ENCODE results near the gene INTS11. TPM values are rescaled to one million over a fixed set of nuclear protein-coding genes. Genes with fewer than 3 reads are reported as not detected.

The INTS11 gene
- total and polyA plus RNA-seq, 2 experiments from 2014 or later, result 102 to 161 TPM

- no peaks in the 10 kb centered on the region; the same call in 1 of the 2 replicates for H4K20me1 ChIP-seq (replicated peaks; ENCODE audit: insufficient read depth)
- TF ChIP-seq, protein P1, sequence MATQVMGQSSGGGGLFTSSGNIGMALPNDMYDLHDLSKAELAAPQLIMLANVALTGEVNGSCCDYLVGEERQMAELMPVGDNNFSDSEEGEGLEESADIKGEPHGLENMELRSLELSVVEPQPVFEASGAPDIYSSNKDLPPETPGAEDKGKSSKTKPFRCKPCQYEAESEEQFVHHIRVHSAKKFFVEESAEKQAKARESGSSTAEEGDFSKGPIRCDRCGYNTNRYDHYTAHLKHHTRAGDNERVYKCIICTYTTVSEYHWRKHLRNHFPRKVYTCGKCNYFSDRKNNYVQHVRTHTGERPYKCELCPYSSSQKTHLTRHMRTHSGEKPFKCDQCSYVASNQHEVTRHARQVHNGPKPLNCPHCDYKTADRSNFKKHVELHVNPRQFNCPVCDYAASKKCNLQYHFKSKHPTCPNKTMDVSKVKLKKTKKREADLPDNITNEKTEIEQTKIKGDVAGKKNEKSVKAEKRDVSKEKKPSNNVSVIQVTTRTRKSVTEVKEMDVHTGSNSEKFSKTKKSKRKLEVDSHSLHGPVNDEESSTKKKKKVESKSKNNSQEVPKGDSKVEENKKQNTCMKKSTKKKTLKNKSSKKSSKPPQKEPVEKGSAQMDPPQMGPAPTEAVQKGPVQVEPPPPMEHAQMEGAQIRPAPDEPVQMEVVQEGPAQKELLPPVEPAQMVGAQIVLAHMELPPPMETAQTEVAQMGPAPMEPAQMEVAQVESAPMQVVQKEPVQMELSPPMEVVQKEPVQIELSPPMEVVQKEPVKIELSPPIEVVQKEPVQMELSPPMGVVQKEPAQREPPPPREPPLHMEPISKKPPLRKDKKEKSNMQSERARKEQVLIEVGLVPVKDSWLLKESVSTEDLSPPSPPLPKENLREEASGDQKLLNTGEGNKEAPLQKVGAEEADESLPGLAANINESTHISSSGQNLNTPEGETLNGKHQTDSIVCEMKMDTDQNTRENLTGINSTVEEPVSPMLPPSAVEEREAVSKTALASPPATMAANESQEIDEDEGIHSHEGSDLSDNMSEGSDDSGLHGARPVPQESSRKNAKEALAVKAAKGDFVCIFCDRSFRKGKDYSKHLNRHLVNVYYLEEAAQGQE (IDR thresholded peaks at IDR 0.05; ENCODE audit: unreplicated experiment), result no peak
- TF ChIP-seq NANOG (IDR thresholded peaks at IDR 0.05; ENCODE audit: borderline replicate concordance) (no peak), CREB1 (CRISPR knock-in tag; IDR thresholded peaks at IDR 0.05; ENCODE audit: low read depth) (no peak), ZNF331 (CRISPR knock-in tag; IDR thresholded peaks at IDR 0.05; ENCODE audit: low read depth) (no peak), ZNF462 (CRISPR knock-in tag; IDR thresholded peaks at IDR 0.05) (no peak), JUNB (IDR thresholded peaks at IDR 0.05; ENCODE audit: unreplicated experiment) (no peak)
- TF ChIP-seq, protein P2, sequence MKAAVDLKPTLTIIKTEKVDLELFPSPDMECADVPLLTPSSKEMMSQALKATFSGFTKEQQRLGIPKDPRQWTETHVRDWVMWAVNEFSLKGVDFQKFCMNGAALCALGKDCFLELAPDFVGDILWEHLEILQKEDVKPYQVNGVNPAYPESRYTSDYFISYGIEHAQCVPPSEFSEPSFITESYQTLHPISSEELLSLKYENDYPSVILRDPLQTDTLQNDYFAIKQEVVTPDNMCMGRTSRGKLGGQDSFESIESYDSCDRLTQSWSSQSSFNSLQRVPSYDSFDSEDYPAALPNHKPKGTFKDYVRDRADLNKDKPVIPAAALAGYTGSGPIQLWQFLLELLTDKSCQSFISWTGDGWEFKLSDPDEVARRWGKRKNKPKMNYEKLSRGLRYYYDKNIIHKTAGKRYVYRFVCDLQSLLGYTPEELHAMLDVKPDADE (IDR thresholded peaks at IDR 0.05), result no peak
- Mint-ChIP-seq H3K27ac (no peak overlapping the region), H3K4me1 (peaks cover 37% of the 10 kb centered on the region), H3K27me3 (ENCODE audit: insufficient read depth, low read depth, poor library complexity) (peaks cover 42% of the 10 kb centered on the region), H3K9me3 (no peaks in the 10 kb centered on the region; the same call in 2 of the 3 replicates), H3K36me3 (ENCODE audit: low read depth) (no peaks in the 10 kb centered on the region), H3K4me3 (no peak overlapping the region)
- no peaks in the 10 kb centered on the region for H3K79me2 ChIP-seq (replicated peaks; ENCODE audit: insufficient read depth)
- no peak overlapping the region for H2AFZ ChIP-seq
- H3K4me1 ChIP-seq (ENCODE audit: insufficient read depth), result peaks cover 32% of the 10 kb centered on the region
- H3K27ac ChIP-seq (ENCODE audit: low read depth), result no peak overlapping the region
- no peak for DNase-seq (ENCODE audit: low spot score)
- H3K4me3 ChIP-seq, result no peak overlapping the region
- no peaks in the 10 kb centered on the region for H3K36me3 ChIP-seq (ENCODE audit: insufficient read depth)
- H3K4me2 ChIP-seq, result no peak overlapping the region
- H3K27me3 ChIP-seq (ENCODE audit: insufficient read depth), result peaks cover 28% of the 10 kb centered on the region
- H3F3A ChIP-seq (replicated peaks; ENCODE audit: low read depth), result peaks cover 31% of the 10 kb centered on the region
- no peaks in the 10 kb centered on the region for H3K9me2 ChIP-seq (ENCODE audit: insufficient read depth)
- no peak for ATAC-seq
These were observed 31.8 kb upstream of the INTS11 start for GRCh38 chr1:1356166-1356795.

Measured in GM23338 (cell line).